HG03439 (cell line): Measurements from ENCODE around the gene SDHB.

Experiments
- ATAC-seq: cut with Tn5 transposase; IDR thresholded peaks from one replicate; pipeline ENCODE4 v1.9.1; 2021; ENCODE audit warnings: mild to moderate bottlenecking, moderate library complexity; ENCODE audit not compliant: unreplicated experiment

Gene SDHB

GRCh38 chr1:17046334-17046657 lies 7.5 kb downstream of the SDHB start:
- ATAC-seq = no peak

- ATAC-seq = no peak
Observed at GRCh38 chr1:17045634-17046333, 8.0 kb downstream of the SDHB start.

- ATAC-seq = no peak
Observed at GRCh38 chr1:17045150-17045549, 8.7 kb downstream of the SDHB start.

- ATAC-seq = no peak
Observed at GRCh38 chr1:17043676-17044075, 10.2 kb downstream of the SDHB start.

- ATAC-seq = no peak
Observed at GRCh38 chr1:17040135-17040534, 13.7 kb downstream of the SDHB start.

GRCh38 chr1:17039522-17039921 lies 14.3 kb downstream of the SDHB start:
- ATAC-seq = no peak

GRCh38 chr1:17033481-17033880 lies 20.4 kb downstream of the SDHB start:
- ATAC-seq = no peak

GRCh38 chr1:17032741-17033140 lies 21.1 kb downstream of the SDHB start:
- ATAC-seq = no peak

GRCh38 chr1:17031436-17031835 lies 22.4 kb downstream of the SDHB start:
- no peak for ATAC-seq

GRCh38 chr1:17030206-17030605 lies 23.6 kb downstream of the SDHB start:
- ATAC-seq = no peak

GRCh38 chr1:17028662-17029188 lies 25.1 kb downstream of the SDHB start:
- no peak for ATAC-seq

- no peak for ATAC-seq
Observed at GRCh38 chr1:17027900-17028299, 25.9 kb downstream of the SDHB start.

GRCh38 chr1:17027403-17027802 lies 26.4 kb downstream of the SDHB start:
- no peak for ATAC-seq

- no peak for ATAC-seq
Observed at GRCh38 chr1:17024721-17025120, 29.1 kb downstream of the SDHB start.

- no peak for ATAC-seq
Observed at GRCh38 chr1:17023573-17023972, 30.3 kb downstream of the SDHB start.

GRCh38 chr1:17023102-17023501 lies 30.7 kb downstream of the SDHB start:
- ATAC-seq = no peak

GRCh38 chr1:17021896-17022295 lies 31.9 kb downstream of the SDHB start:
- ATAC-seq = no peak

GRCh38 chr1:17020502-17020901 lies 33.3 kb downstream of the SDHB start:
- no peak for ATAC-seq

GRCh38 chr1:17018849-17019248 lies 35.0 kb downstream of the SDHB start:
- ATAC-seq = no peak

- ATAC-seq = no peak
Observed at GRCh38 chr1:17017435-17017834, 36.4 kb downstream of the SDHB start.

GRCh38 chr1:17016317-17016661 lies 37.5 kb downstream of the SDHB start:
- ATAC-seq = no peak

- ATAC-seq = no peak
Observed at GRCh38 chr1:17014671-17015567, 38.9 kb downstream of the SDHB start.
